T-helper 1 cell treated with Interleukin-12 subunit alpha and Interleukin-12 subunit beta and Interleukin-4 antibody, amounts not matched to agents 30 μg/mL and 1 μg/mL, for 36 hours (primary cell): ENCODE data around the gene TMC1.

Experiments
- H3K27ac Mint-ChIP-seq: one replicate; pipeline ENCODE4 v1.8.0; 2021; ENCODE audit warnings: mild to moderate bottlenecking, mixed read lengths
- H3K27me3 Mint-ChIP-seq: one replicate; pipeline ENCODE4 v1.8.0; 2021; ENCODE audit warnings: low read depth, mixed read lengths
- H3K36me3 Mint-ChIP-seq: one replicate; pipeline ENCODE4 v1.8.0; 2021; ENCODE audit warnings: low read depth, mixed read lengths
- H3K4me1 Mint-ChIP-seq: one replicate; pipeline ENCODE4 v1.8.0; 2021; ENCODE audit warnings: low read depth, mixed read lengths
- H3K4me3 Mint-ChIP-seq: one replicate; pipeline ENCODE4 v1.8.0; 2021; ENCODE audit warnings: mild to moderate bottlenecking, moderate library complexity, mixed read lengths
- H3K9me3 Mint-ChIP-seq: one replicate; pipeline ENCODE4 v1.8.0; 2021; ENCODE audit warnings: mixed read lengths

Gene TMC1

GRCh38 chr9:72733895-72734294 lies 212.5 kb downstream of the TMC1 start:
- Mint-ChIP-seq H3K27me3 (no peaks in the 10 kb centered on the region), H3K27ac (no peak overlapping the region), H3K36me3 (no peaks in the 10 kb centered on the region), H3K4me3 (no peak overlapping the region), H3K4me1 (no peaks in the 10 kb centered on the region), H3K9me3 (no peaks in the 10 kb centered on the region)

GRCh38 chr9:72734631-72735030 lies 213.2 kb downstream of the TMC1 start:
- H3K4me3 Mint-ChIP-seq = no peak overlapping the region
- no peaks in the 10 kb centered on the region for H3K27me3 Mint-ChIP-seq
- H3K4me1 Mint-ChIP-seq = no peaks in the 10 kb centered on the region
- no peaks in the 10 kb centered on the region for H3K9me3 Mint-ChIP-seq
- H3K27ac Mint-ChIP-seq = no peak overlapping the region
- H3K36me3 Mint-ChIP-seq = no peaks in the 10 kb centered on the region

- H3K4me3 Mint-ChIP-seq = no peak overlapping the region
- H3K4me1 Mint-ChIP-seq = no peaks in the 10 kb centered on the region
- H3K27me3 Mint-ChIP-seq = no peaks in the 10 kb centered on the region
- H3K9me3 Mint-ChIP-seq = no peaks in the 10 kb centered on the region
- H3K36me3 Mint-ChIP-seq = no peaks in the 10 kb centered on the region
- no peak overlapping the region for H3K27ac Mint-ChIP-seq
Observed at GRCh38 chr9:72743836-72744235, 222.4 kb downstream of the TMC1 start.

GRCh38 chr9:72749276-72749675 lies 227.9 kb downstream of the TMC1 start:
- Mint-ChIP-seq H3K4me1 (no peaks in the 10 kb centered on the region), H3K27me3 (no peaks in the 10 kb centered on the region), H3K4me3 (no peak overlapping the region), H3K27ac (no peak overlapping the region), H3K36me3 (no peaks in the 10 kb centered on the region), H3K9me3 (no peaks in the 10 kb centered on the region)

- H3K4me1 Mint-ChIP-seq = no peaks in the 10 kb centered on the region
- no peaks in the 10 kb centered on the region for H3K9me3 Mint-ChIP-seq
- H3K4me3 Mint-ChIP-seq = no peak overlapping the region
- H3K36me3 Mint-ChIP-seq = no peaks in the 10 kb centered on the region
- H3K27ac Mint-ChIP-seq = no peak overlapping the region
- peaks cover 3% of the 10 kb centered on the region for H3K27me3 Mint-ChIP-seq
Observed at GRCh38 chr9:72751541-72751940, 230.1 kb downstream of the TMC1 start.

- no peaks in the 10 kb centered on the region for H3K4me1 Mint-ChIP-seq
- no peaks in the 10 kb centered on the region for H3K9me3 Mint-ChIP-seq
- H3K36me3 Mint-ChIP-seq = no peaks in the 10 kb centered on the region
- H3K4me3 Mint-ChIP-seq = no peak overlapping the region
- no peak overlapping the region for H3K27ac Mint-ChIP-seq
- H3K27me3 Mint-ChIP-seq = peaks cover 5% of the 10 kb centered on the region
Observed at GRCh38 chr9:72753266-72753893, 232.0 kb downstream of the TMC1 start.

- Mint-ChIP-seq H3K4me3 (no peak overlapping the region), H3K27me3 (peaks cover 5% of the 10 kb centered on the region), H3K36me3 (no peaks in the 10 kb centered on the region), H3K4me1 (no peaks in the 10 kb centered on the region), H3K27ac (no peak overlapping the region), H3K9me3 (no peaks in the 10 kb centered on the region)
Observed at GRCh38 chr9:72755836-72756235, 234.4 kb downstream of the TMC1 start.

- H3K9me3 Mint-ChIP-seq = no peaks in the 10 kb centered on the region
- no peaks in the 10 kb centered on the region for H3K36me3 Mint-ChIP-seq
- H3K27ac Mint-ChIP-seq = no peak overlapping the region
- H3K4me3 Mint-ChIP-seq = no peak overlapping the region
- H3K4me1 Mint-ChIP-seq = no peaks in the 10 kb centered on the region
- H3K27me3 Mint-ChIP-seq = peaks cover 5% of the 10 kb centered on the region
Observed at GRCh38 chr9:72758944-72759343, 237.5 kb downstream of the TMC1 start.

GRCh38 chr9:72763022-72763421 lies 241.6 kb downstream of the TMC1 start:
- Mint-ChIP-seq H3K27ac (no peak overlapping the region), H3K36me3 (no peaks in the 10 kb centered on the region), H3K4me3 (no peak overlapping the region)

GRCh38 chr9:72769546-72769945 lies 248.1 kb downstream of the TMC1 start:
- Mint-ChIP-seq H3K27ac (no peak overlapping the region), H3K36me3 (no peaks in the 10 kb centered on the region), H3K27me3 (no peaks in the 10 kb centered on the region), H3K4me1 (no peaks in the 10 kb centered on the region), H3K9me3 (no peaks in the 10 kb centered on the region), H3K4me3 (no peak overlapping the region)

More at GRCh38 chr9:72763022-72763421, 241.6 kb downstream of the TMC1 start:
- Mint-ChIP-seq H3K9me3 (no peaks in the 10 kb centered on the region), H3K27me3 (no peaks in the 10 kb centered on the region), H3K4me1 (no peaks in the 10 kb centered on the region)

GRCh38 chr9:72772661-72773060 lies 251.3 kb downstream of the TMC1 start:
- no peaks in the 10 kb centered on the region for H3K9me3 Mint-ChIP-seq
- H3K4me3 Mint-ChIP-seq = no peak overlapping the region
- H3K36me3 Mint-ChIP-seq = no peaks in the 10 kb centered on the region
- H3K4me1 Mint-ChIP-seq = no peaks in the 10 kb centered on the region
- no peak overlapping the region for H3K27ac Mint-ChIP-seq
- no peaks in the 10 kb centered on the region for H3K27me3 Mint-ChIP-seq

GRCh38 chr9:72773570-72773969 lies 252.2 kb downstream of the TMC1 start:
- Mint-ChIP-seq H3K4me3 (no peak overlapping the region), H3K4me1 (no peaks in the 10 kb centered on the region), H3K27ac (no peak overlapping the region), H3K9me3 (no peaks in the 10 kb centered on the region), H3K36me3 (no peaks in the 10 kb centered on the region), H3K27me3 (no peaks in the 10 kb centered on the region)

- H3K9me3 Mint-ChIP-seq = no peaks in the 10 kb centered on the region
- no peak overlapping the region for H3K27ac Mint-ChIP-seq
- no peaks in the 10 kb centered on the region for H3K27me3 Mint-ChIP-seq
- no peaks in the 10 kb centered on the region for H3K36me3 Mint-ChIP-seq
- no peaks in the 10 kb centered on the region for H3K4me1 Mint-ChIP-seq
- no peak overlapping the region for H3K4me3 Mint-ChIP-seq
Observed at GRCh38 chr9:72775570-72775969, 254.2 kb downstream of the TMC1 start.

- H3K36me3 Mint-ChIP-seq = no peaks in the 10 kb centered on the region
- H3K27me3 Mint-ChIP-seq = no peaks in the 10 kb centered on the region
- H3K9me3 Mint-ChIP-seq = no peaks in the 10 kb centered on the region
- H3K4me1 Mint-ChIP-seq = no peaks in the 10 kb centered on the region
- no peak overlapping the region for H3K27ac Mint-ChIP-seq
- no peak overlapping the region for H3K4me3 Mint-ChIP-seq
Observed at GRCh38 chr9:72779614-72780013, 258.2 kb downstream of the TMC1 start.

- Mint-ChIP-seq H3K4me1 (no peaks in the 10 kb centered on the region), H3K9me3 (no peaks in the 10 kb centered on the region), H3K4me3 (no peak overlapping the region), H3K27me3 (no peaks in the 10 kb centered on the region), H3K36me3 (no peaks in the 10 kb centered on the region), H3K27ac (no peak overlapping the region)
Observed at GRCh38 chr9:72786948-72787347, 265.5 kb downstream of the TMC1 start.
